ENCODE measurements around the gene CARD11.

CARD11 gene

GRCh38 chr7:3007696-3008095, 36.0 kb downstream of the CARD11 start:
- TF ChIP-seq PATZ1 (CRISPR knock-in tag; IDR thresholded peaks at IDR 0.05; ENCODE audit: borderline replicate concordance) (no peak), SNAI2 (CRISPR knock-in tag; IDR thresholded peaks at IDR 0.05) (no peak), ARNTL (CRISPR knock-in tag; IDR thresholded peaks at IDR 0.05; ENCODE audit: borderline replicate concordance, low read depth) (no peak)
- ATAC-seq = no peak

GRCh38 chr7:3005257-3005656, 38.4 kb downstream of the CARD11 start:
- ATAC-seq = no peak
- no peak for TF ChIP-seq ZNF70 (CRISPR knock-in tag; IDR thresholded peaks at IDR 0.05)
- no peak for TF ChIP-seq TOX (CRISPR knock-in tag; IDR thresholded peaks at IDR 0.05; ENCODE audit: borderline replicate concordance)
- TF ChIP-seq CSDC2 (CRISPR knock-in tag; IDR thresholded peaks at IDR 0.05) = no peak
- TF ChIP-seq SNAI2 (CRISPR knock-in tag; IDR thresholded peaks at IDR 0.05) = no peak
- no peak for TF ChIP-seq GLIS3 (CRISPR knock-in tag; IDR thresholded peaks at IDR 0.05)
- TF ChIP-seq OSR1 (CRISPR knock-in tag; IDR thresholded peaks at IDR 0.05) = no peak
- no peak for TF ChIP-seq ZFP3 (CRISPR knock-in tag; IDR thresholded peaks at IDR 0.05)
- TF ChIP-seq ZNF8 (CRISPR knock-in tag; IDR thresholded peaks at IDR 0.05) = no peak
- no peak for TF ChIP-seq ZC3H10 (CRISPR knock-in tag; IDR thresholded peaks at IDR 0.05)
- no peak for TF ChIP-seq TSHZ2 (CRISPR knock-in tag; IDR thresholded peaks at IDR 0.05)
- no peak for TF ChIP-seq ZNF565 (CRISPR knock-in tag; conservative IDR thresholded peaks at IDR 0.05; ENCODE audit: low read depth)
- no peak for TF ChIP-seq CSRNP3 (CRISPR knock-in tag; IDR thresholded peaks at IDR 0.05)
- TF ChIP-seq PPARA (CRISPR knock-in tag; IDR thresholded peaks at IDR 0.05; ENCODE audit: borderline replicate concordance) = no peak
- TF ChIP-seq ARNTL (CRISPR knock-in tag; IDR thresholded peaks at IDR 0.05; ENCODE audit: borderline replicate concordance, low read depth) = no peak
- TF ChIP-seq ESRRG (CRISPR knock-in tag; IDR thresholded peaks at IDR 0.05) = no peak
- no peak for TF ChIP-seq ZFP30 (CRISPR knock-in tag; IDR thresholded peaks at IDR 0.05)
- TF ChIP-seq ISL1 (CRISPR knock-in tag; IDR thresholded peaks at IDR 0.05) = no peak
- no peak for TF ChIP-seq PATZ1 (CRISPR knock-in tag; IDR thresholded peaks at IDR 0.05; ENCODE audit: borderline replicate concordance)
- TF ChIP-seq RARB (CRISPR knock-in tag; IDR thresholded peaks at IDR 0.05) = no peak

- no peak for ATAC-seq
- TF ChIP-seq RARB (CRISPR knock-in tag; IDR thresholded peaks at IDR 0.05) = no peak
- TF ChIP-seq TSHZ2 (CRISPR knock-in tag; IDR thresholded peaks at IDR 0.05) = no peak
- TF ChIP-seq PATZ1 (CRISPR knock-in tag; IDR thresholded peaks at IDR 0.05; ENCODE audit: borderline replicate concordance) = no peak
- no peak for TF ChIP-seq CSRNP3 (CRISPR knock-in tag; IDR thresholded peaks at IDR 0.05)
- no peak for TF ChIP-seq ZFP30 (CRISPR knock-in tag; IDR thresholded peaks at IDR 0.05)
- no peak for TF ChIP-seq ZNF8 (CRISPR knock-in tag; IDR thresholded peaks at IDR 0.05)
- no peak for TF ChIP-seq SNAI2 (CRISPR knock-in tag; IDR thresholded peaks at IDR 0.05)
- no peak for TF ChIP-seq TCF4 (CRISPR knock-in tag; IDR thresholded peaks at IDR 0.05; ENCODE audit: borderline replicate concordance)
- TF ChIP-seq PPARA (CRISPR knock-in tag; IDR thresholded peaks at IDR 0.05; ENCODE audit: borderline replicate concordance) = no peak
- TF ChIP-seq BACH2 (CRISPR knock-in tag; IDR thresholded peaks at IDR 0.05; ENCODE audit: borderline replicate concordance) = no peak
- no peak for TF ChIP-seq GLIS3 (CRISPR knock-in tag; IDR thresholded peaks at IDR 0.05)
- TF ChIP-seq CREB5 (CRISPR knock-in tag; IDR thresholded peaks at IDR 0.05; ENCODE audit: low read depth) = no peak
- no peak for TF ChIP-seq ZNF565 (CRISPR knock-in tag; conservative IDR thresholded peaks at IDR 0.05; ENCODE audit: low read depth)
Observed at GRCh38 chr7:3003936-3004335, 39.7 kb downstream of the CARD11 start.

All from SK-N-SH treated with all-trans-retinoic acid at 6 μM for 48 hours (cell line).